SU-DHL-6 (cell line): ENCODE data around the gene MYL2.

ENCODE experiments used
- H2AFZ ChIP-seq: fragments of 200-600 bp; sonication (generic); 2 replicates; pipeline ENCODE4 v1.6.1; 2014; ENCODE audit warnings: low read depth, mild to moderate bottlenecking, moderate library complexity, mixed read lengths, antibody characterized with exemption, low read length; ENCODE audit not compliant: severe bottlenecking
- H3F3A ChIP-seq: fragments of 200-600 bp; shearing (Covaris generic); 2 replicates; pipeline ENCODE4 v1.6.0; 2016; ENCODE audit warnings: antibody characterized with exemption, mild to moderate bottlenecking; ENCODE audit not compliant: insufficient read depth
- H3K27ac ChIP-seq: fragments of 200-600 bp; sonication (generic); 2 replicates; pipeline ENCODE4 v1.5.1; 2016; ENCODE audit warnings: low read depth, mild to moderate bottlenecking, low read length, moderate library complexity, mixed read lengths
- H3K27me3 ChIP-seq: fragments of 200-600 bp; sonication (generic), shearing (Covaris generic); 2 replicates; pipeline ENCODE4 v1.6.0; 2014; ENCODE audit warnings: mild to moderate bottlenecking, low read length
- H3K36me3 ChIP-seq: fragments of 200-600 bp; sonication (generic); 2 replicates; pipeline ENCODE4 v1.6.1; 2014; ENCODE audit warnings: mild to moderate bottlenecking, low read length, mixed read lengths
- H3K4me2 ChIP-seq: fragments of 300-600, 200-600 bp; shearing (Covaris generic), sonication (generic); 2 replicates; pipeline ENCODE4 v1.6.0; 2014; ENCODE audit warnings: low read length, low read depth, mild to moderate bottlenecking; ENCODE audit not compliant: poor library complexity, severe bottlenecking
- H3K4me3 ChIP-seq: fragments of 200-600 bp; sonication (generic); 2 replicates; pipeline ENCODE4 v1.5.1; 2014; ENCODE audit warnings: antibody characterized with exemption, low read length, mild to moderate bottlenecking, mixed read lengths; ENCODE audit not compliant: insufficient read depth, poor library complexity, severe bottlenecking
- H3K79me2 ChIP-seq: fragments of 200-600 bp; sonication (generic); 2 replicates; pipeline ENCODE4 v1.6.1; 2014; ENCODE audit warnings: mild to moderate bottlenecking, low read length, moderate library complexity; ENCODE audit not compliant: insufficient read depth
- H3K9ac ChIP-seq: fragments of 200-600 bp; sonication (generic); 2 replicates; pipeline ENCODE4 v1.7.0; 2014; ENCODE audit warnings: mild to moderate bottlenecking, low read length
- H3K9me2 ChIP-seq: fragments of 200-600 bp; sonication (generic); replicated peaks from 2 replicates; pipeline ENCODE4 v1.6.1; 2014; ENCODE audit warnings: low read length; ENCODE audit not compliant: insufficient read depth
- H3K9me3 ChIP-seq: fragments of 200-600 bp; sonication (generic); 2 replicates; pipeline ENCODE4 v1.6.1; 2014; ENCODE audit warnings: low read length, mixed read lengths; ENCODE audit not compliant: insufficient read depth
- H4K20me1 ChIP-seq: fragments of 200-600 bp; sonication (generic); 2 replicates; pipeline ENCODE4 v1.6.1; 2014; ENCODE audit warnings: low read depth, mild to moderate bottlenecking, antibody characterized with exemption, low read length, moderate library complexity, mixed read lengths
- EZH2phosphoT487 ChIP-seq: fragments of 200-600 bp; sonication (generic), shearing (Covaris generic); conservative IDR thresholded peaks from 2 replicates; pipeline ENCODE4 v1.6.1; 2018; ENCODE audit warnings: mild to moderate bottlenecking, antibody characterized with exemption, low read length, moderate library complexity, mixed read lengths
- TF ChIP-seq, protein P1 (sequence below): fragments of 200-600 bp; sonication (generic); IDR thresholded peaks from one replicate; pipeline ENCODE4 v1.5.1; 2017; ENCODE audit warnings: antibody characterized with exemption, mild to moderate bottlenecking, low read length, moderate library complexity; ENCODE audit not compliant: insufficient read depth, poor library complexity, severe bottlenecking

Gene MYL2

DNA sequence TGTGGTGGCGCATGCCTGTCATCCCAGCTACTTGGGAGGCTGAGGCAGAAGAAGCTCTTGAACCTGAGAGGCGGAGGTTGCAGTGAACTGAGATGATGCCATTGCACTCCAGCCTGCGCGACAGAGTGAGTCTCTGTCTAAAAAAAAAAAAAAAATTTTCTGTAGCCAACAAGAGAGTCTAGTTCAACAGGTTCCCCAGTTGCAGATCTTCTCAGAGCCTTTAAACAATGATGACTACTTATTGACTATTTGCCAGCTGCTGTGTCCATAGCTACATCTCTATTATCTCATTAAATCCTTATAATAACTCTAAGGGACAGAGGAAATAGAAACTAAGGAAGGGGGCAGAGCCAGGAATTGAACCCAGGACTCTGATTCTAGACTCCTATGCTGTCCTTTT, 15.2 kb upstream of the MYL2 start:
- no peak overlapping the region for H3K4me2 ChIP-seq
- no peak overlapping the region for H3K4me3 ChIP-seq
- no peak overlapping the region for H3K27ac ChIP-seq
- no peaks in the 10 kb centered on the region for H4K20me1 ChIP-seq
- TF ChIP-seq, protein P1, sequence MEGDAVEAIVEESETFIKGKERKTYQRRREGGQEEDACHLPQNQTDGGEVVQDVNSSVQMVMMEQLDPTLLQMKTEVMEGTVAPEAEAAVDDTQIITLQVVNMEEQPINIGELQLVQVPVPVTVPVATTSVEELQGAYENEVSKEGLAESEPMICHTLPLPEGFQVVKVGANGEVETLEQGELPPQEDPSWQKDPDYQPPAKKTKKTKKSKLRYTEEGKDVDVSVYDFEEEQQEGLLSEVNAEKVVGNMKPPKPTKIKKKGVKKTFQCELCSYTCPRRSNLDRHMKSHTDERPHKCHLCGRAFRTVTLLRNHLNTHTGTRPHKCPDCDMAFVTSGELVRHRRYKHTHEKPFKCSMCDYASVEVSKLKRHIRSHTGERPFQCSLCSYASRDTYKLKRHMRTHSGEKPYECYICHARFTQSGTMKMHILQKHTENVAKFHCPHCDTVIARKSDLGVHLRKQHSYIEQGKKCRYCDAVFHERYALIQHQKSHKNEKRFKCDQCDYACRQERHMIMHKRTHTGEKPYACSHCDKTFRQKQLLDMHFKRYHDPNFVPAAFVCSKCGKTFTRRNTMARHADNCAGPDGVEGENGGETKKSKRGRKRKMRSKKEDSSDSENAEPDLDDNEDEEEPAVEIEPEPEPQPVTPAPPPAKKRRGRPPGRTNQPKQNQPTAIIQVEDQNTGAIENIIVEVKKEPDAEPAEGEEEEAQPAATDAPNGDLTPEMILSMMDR: no peak
- TF ChIP-seq EZH2phosphoT487: no peak
- H3K79me2 ChIP-seq: no peaks in the 10 kb centered on the region
- H3K9me2 ChIP-seq: no peaks in the 10 kb centered on the region
- H3K9ac ChIP-seq: no peak overlapping the region
- no peak overlapping the region for H2AFZ ChIP-seq
- no peaks in the 10 kb centered on the region for H3F3A ChIP-seq
- H3K27me3 ChIP-seq: no peaks in the 10 kb centered on the region
- no peaks in the 10 kb centered on the region for H3K36me3 ChIP-seq
- no peaks in the 10 kb centered on the region for H3K9me3 ChIP-seq

DNA sequence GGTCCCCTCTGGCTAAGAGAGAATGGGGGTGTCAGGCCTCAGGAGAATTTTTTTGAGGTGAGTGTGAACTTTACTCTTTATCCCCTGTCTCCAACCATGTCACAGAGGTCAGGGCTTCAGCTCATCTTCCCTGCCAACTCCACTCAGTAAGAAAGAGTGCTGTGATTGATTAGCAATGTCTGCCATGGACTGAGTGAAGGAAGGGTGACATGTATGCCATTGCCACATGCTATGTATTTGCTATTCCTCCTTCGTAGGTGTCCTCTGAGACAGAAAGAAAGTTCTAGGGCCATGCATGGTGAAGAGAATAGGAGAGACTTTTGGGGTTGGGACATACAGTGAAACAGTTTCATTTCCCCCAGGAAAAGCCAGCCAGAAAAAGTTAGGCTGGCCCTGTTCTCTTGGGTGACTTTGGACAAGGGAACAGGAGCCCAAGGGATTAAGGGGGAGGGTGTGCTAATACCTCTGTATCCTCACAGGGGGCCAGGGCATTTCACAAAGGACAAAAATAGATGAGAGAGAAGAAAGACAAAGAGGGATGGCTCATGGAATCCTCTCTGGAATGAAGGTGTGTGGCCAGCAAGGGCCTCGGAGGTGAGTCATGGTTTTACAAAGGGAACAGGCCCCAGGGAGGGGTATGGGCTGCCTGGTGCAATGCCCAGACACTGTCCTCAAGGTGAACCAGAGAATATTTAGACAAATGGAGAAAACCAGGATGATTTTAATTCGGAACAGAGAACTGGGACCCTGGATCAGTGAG, 13.9 kb upstream of the MYL2 start:
- Histone ChIP-seq H3K4me2 (no peak overlapping the region), H3K4me3 (no peak overlapping the region), H3K9me2 (no peaks in the 10 kb centered on the region), H4K20me1 (no peaks in the 10 kb centered on the region), H3K9ac (no peak overlapping the region), H3K79me2 (no peaks in the 10 kb centered on the region), H2AFZ (no peak overlapping the region), H3F3A (no peaks in the 10 kb centered on the region), H3K27ac (no peak overlapping the region), H3K36me3 (no peaks in the 10 kb centered on the region), H3K9me3 (no peaks in the 10 kb centered on the region), H3K27me3 (no peaks in the 10 kb centered on the region)
- TF ChIP-seq EZH2phosphoT487: no peak
- TF ChIP-seq, protein P1: no peak

DNA sequence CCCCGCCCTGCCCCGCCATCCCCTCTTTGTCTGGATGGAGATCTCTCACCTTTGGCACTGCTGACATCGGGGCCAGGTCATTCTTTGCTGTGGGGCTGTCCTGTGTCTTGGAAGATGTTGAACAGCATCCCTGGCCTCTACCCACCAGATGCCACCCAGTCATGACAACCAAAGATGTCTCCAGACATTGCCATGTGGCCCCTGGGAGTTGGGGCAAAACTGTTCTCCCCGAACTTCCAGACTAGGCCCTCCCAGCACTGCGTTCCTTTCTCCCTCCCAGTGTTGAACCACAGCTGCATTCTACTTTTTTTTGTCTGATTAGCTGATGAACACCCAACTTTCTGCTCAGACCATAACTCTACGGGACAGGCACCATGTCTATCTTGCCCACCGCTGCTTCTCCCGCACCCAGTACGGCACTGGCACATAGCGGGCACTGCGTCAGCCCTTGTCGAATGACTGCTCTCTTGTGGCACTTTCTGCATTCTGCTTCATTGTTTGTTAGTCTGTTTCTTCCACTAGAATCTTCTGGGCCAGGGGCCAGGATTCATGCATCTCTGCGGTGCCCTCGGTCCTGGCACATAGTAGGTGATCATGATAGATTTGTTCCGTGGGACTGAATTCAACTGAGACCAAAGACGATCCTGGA, 13.1 kb upstream of the MYL2 start:
- Histone ChIP-seq H3K4me2 (no peak overlapping the region), H2AFZ (no peak overlapping the region), H3K27me3 (no peaks in the 10 kb centered on the region), H3K79me2 (no peaks in the 10 kb centered on the region), H3K4me3 (no peak overlapping the region), H4K20me1 (no peaks in the 10 kb centered on the region), H3K9me3 (no peaks in the 10 kb centered on the region), H3K27ac (no peak overlapping the region), H3K9ac (no peak overlapping the region), H3K36me3 (no peaks in the 10 kb centered on the region), H3K9me2 (no peaks in the 10 kb centered on the region), H3F3A (no peaks in the 10 kb centered on the region)
- TF ChIP-seq, protein P1: no peak
- TF ChIP-seq EZH2phosphoT487: no peak
